EH (cell line): ENCODE results near the gene RCOR3.

Experiments
- DNase-seq: peaks from one replicate; pipeline ENCODE4 v3.0.0-alpha.2; 2015; ENCODE audit warnings: low read depth

The RCOR3 gene

DNA sequence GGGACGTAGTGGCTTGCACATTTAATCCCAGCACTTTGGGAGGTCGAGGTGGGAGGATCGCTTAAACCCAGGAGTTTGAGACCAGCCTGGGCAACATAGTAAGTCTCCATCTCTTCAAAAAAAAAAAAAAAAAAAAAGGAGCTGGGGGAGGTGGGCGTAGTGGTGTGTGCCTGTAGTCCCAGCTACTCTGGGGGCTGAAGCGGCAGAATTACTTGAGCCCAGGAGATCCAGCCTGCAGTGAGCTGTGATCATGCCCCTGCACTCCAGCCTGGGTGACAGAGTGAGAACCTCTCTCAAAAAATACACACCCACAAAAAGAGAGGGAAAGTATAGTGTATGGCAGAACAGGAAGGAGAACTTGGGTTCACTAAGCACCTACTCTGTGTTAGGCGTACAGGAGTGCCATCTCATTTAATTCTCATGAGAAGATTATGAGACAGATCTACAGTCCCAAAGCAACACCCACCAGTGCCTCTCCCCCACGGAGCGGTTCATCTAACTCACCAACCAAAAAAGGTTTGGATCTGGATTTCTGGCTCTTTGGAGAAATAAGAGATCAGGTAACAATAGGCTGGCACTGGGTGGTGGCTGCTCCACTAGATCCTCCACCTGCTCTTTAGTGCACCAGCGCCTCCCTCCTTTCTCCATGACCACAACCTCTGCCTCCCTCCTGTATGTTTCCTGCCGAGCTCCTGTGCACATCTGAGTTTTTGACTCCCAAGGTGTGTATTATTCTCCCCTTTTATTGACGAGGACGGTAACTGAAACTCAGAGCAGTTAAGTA is 66.0 kb downstream of the RCOR3 start:
- no peak for DNase-seq

DNA sequence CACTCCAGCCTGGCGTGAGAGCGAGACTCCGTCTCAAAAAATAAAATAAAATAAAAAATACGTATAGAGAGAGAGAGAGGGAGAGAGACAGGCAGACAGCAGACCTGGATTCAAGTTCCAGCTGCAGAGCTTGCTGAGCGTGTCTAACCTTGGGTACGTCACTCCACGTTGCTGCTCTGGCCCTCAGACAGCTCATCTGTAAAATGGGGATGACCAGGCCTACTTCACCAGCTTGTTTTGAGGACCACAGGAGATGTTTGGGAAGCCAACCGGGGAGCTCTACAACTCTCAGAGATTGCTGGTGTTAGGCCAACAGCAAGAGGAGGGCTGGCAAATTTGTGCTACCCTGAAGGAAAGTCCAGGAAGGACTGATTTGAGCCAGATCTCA is 67.0 kb downstream of the RCOR3 start:
- DNase-seq, result no peak

DNA sequence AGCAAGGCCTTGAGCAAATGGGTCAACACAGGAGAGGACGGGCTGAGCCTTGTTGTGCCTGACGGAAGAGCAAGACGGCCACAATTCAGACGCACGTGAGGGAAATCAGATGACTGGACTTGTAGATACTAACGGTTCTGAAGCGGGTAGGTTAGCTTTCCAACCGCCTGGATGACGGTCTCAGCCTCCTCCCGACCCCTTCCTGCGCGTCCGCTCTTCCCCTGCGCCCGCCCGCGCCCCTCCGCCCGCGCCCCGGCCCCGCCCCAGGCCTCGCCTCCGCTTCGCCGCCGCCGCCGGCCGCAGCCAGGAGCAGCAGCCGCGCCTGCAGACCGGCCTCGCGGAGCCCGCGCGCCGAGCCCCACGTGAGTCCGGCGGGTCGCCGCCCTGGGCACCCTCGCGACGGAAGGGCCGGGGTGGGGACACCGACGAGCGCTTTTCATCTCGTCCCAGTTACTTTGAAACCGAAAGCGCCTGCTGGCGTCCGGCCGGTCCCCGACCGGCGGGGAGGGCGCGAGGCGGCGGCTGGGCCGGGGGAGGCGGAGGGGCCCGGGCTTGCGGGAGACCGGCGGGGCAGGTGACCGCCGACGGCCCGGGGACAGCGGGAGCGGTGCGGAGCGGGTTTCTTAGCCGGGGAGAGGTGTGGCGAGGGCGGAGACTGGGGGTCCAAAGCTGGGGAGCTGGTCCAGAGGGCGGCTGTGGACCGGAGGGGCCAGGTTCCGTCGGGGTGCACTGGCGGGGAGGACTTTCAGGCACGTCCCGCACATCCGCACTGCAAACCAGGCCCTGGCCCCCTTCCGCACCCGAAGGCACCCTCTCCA is 67.6 kb downstream of the RCOR3 start, which contains the start of gene TRAF5:
Gene TRAF5 (plus strand): TSS at position 306 of the 818 bp plus-strand sequence. CDS start 26,407 bp downstream, outside the sequence.
- DNase-seq, result peak; percentile 64

DNA sequence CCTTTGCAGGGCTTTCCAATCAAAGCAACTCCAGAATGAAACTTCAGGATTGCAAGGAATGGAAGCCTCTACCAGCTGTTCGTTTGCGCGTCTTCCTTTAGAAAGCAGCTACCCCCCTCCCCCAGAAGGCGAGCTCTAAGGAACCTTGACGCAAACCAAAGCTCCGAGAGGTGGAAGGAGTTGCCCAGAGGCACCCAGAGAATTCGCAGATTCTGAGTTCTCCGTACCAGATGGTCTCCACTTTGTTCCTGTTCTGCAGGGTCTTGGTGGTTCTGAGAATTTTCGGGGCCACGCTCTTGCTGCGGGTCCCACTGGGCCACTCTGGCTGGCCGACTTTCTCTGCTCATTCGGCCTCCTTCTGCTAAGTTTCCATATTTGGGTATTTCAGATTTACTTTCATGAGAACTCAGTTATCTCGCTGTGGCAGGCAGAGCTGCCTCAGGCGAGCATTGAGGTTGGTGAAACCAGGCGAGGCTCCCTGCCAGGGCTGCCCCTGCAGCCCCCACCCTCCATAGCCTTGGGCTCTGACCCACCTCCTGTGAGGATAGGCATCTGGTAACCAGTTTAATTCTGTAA is 68.3 kb downstream of the RCOR3 start:
- DNase-seq, result peak; percentile 79

DNA sequence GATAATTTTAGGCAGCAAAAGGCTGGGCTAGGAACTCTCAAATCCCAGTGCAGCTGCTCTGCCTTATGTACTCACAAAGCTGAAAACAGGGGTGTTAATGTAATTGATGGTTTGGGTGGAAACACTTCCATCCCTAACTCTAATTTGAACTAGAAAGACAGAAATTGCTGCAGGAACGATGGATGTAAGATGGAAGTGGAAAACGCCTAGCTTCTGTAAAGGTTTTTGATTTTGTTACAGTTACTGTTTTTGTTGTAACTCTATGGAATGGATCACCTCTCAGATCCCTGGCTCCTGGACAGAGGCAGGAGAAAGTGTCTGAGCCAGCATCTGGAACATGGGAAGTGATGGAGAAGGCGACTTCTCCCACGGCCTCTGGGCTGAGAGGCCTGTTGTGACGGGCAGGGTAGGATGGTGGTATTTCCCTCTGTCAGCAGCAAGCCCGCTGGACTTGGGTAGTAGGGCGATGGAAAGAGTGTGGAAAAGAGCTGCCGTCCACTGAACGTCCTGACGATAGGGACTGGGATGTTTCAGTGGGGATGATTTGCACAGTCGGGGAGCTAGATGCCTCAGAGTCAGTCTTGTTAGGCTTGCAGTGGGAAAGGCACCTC is 69.0 kb downstream of the RCOR3 start:
- DNase-seq, result no peak

DNA sequence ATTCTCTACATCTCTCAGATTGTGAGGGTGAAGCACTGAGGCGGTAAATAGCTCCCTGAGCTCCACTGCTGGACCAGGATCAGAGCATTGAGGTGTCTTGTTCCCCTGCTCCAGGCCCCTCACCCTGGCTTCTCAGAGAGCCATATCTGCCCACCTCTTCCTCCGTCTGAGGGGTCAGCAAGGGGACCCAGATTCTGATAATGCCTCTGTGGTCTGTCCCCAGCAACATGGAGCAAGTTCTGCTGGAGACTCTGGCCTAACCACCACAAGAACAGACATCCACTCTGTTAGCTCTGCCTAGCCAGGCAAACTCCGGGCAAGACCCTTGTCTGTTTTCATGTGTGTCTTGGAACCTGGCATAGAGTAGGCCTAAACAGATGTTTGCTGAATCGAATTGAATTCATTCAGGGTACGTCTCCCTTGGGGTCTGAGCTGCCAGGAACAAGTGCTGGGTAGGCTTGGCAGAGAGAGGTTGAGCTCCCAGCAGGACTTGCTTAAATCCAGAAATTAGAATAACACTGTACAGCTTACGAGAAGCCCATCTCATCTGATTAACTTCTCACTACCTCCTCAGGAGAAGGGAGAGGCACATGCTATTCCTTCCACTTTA is 69.8 kb downstream of the RCOR3 start:
- no peak for DNase-seq

DNA sequence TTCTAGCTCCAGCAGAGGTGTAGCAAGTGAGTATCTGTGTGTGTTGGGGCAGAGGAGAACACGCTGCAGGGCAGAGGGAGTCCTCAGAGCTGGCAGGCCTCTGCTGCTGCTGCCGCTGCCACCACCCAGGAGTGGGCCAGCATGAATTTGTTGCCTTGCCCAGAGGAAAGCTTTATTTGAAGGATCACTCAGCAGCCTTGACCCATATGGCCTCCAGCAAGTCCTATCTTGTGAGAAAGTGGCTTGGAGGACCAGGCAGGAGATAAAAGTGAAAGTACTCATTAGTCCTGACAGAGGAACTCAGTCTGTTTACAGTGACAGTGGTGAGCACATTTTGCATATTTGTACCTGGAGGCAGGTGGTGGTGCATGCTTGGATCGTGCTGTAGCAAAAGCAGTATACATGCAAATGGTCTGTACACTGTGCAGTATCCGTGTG is 70.6 kb downstream of the RCOR3 start:
- no peak for DNase-seq

DNA sequence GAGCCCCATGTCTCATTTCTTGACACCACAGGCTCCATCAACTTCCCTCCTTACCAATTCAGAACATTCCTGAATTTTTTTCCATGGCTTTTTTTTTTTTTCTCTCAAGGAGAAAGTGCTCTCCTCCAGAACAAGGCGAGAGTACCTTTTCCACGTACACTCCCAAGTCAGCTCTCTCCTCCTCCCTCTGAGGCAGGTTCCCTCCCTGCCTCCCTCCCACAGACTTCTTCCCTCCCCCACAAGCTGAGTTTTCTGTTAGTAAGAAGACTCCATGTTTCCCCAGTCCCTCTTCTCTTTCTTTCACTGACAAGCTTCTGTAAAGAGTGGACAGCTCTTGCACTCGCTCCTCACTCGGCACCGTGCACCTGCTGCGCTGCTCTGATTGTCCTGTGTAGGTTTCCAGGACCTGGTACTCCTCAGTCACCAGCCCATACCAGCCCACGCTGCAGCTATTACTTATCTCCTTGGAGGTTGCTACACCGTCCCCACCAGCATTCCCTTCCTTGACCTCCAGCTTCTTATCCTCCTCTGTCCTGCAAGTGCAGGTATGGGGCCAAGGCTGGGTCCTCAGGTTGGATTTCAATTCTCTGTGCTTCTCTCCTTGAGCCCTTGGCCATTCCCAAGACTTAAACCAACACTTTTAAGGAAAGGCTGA is 71.2 kb downstream of the RCOR3 start:
- DNase-seq, result no peak

DNA sequence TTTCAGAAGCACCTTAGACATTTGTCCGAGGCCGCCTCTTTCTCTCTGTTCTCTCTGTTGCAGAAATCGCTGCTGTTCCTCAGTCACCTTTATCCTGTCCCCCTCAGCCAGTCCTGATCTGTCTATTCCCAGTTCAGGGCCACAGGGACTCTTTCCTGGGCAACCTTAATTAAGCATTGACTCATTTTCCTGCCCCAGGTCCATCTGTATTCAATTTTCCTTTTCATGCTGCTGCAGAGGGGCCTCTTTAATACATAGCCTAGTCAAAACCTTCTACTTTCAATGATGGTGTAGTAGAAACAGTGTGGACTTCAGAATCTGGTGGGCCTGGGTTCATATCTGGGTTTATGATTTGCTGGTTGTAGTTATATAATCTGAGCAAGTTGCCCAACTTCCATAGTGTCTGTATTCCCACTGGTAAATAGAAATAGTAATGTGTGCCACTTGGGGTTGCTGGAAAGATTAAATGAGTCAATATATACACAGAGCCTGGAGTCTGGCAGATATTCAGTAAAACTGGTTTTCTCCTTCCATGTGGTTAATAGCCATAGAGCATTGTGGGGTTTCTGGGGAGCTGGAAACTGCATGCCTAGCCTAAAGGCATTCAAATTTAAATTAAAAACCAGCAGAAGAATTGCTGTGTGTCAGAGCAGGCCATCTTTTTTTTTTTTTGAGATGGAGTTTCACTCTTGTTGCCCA is 72.0 kb downstream of the RCOR3 start:
- DNase-seq, result peak; percentile 76

DNA sequence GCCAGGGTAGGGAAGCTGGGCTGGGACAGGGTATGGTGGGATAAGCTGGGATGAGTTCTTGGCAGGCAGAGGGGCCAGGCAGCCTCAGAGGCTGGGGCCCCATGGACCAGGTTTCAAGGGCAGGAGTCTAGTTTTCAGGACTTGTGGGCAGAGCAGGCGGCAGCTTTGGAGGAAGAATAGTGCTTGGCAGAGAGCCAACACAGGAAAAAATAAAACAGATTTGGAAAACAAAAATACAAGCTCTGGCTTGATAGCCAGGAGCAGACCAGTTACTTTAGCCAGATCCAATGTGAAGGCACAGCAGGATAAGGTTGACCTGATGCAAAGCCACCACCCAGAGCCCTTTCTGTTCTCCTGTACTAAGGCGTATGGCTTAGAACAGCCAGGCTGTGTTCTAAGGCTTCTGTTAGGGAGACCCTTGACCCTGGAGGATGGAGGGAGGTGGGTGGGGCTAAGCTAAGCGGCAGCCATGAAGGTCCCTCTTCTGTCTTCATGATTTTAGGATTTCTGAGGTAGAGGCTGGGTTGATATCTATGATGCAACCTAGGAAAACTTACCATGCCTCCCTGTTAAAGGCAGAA is 73.0 kb downstream of the RCOR3 start:
- no peak for DNase-seq

DNA sequence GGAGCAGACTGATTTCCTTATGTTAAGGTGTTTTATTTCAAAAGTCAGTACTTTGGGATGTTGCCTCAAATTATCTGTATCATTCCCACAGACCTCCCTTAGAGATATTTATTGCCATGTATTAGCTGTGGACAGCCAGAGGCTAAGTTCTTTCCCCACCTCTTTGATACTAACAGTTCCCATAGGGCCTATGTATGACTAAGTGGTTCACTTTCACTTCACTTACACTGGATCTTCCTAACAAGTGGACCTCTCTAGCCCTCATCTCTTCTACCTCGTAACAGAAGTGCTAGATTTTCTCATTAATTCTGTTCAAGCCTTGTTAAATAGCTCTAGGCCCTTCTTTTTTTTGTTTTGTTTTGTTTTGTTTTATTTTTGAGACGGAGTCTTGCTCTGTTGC is 73.7 kb downstream of the RCOR3 start:
- peak; percentile 43 for DNase-seq

DNA sequence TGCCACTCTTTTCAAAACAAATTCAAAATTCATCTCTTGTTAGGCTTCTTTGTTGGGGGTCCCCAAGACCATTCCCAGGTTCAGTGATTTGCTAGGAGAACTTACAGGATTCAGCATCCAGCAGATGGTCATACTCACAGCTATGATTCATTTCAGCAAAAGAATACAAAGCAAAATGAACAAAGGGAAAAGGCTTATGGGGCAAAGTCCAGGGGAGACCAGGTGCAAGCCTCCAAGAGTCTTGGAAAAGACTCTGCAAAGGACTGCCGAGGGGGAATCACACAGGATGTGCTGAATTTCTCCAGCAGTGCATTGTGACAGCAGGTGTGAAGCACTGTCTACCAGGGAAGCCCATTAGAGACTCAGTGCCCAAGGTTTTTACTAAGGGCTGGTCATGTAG is 74.7 kb downstream of the RCOR3 start:
- no peak for DNase-seq

DNA sequence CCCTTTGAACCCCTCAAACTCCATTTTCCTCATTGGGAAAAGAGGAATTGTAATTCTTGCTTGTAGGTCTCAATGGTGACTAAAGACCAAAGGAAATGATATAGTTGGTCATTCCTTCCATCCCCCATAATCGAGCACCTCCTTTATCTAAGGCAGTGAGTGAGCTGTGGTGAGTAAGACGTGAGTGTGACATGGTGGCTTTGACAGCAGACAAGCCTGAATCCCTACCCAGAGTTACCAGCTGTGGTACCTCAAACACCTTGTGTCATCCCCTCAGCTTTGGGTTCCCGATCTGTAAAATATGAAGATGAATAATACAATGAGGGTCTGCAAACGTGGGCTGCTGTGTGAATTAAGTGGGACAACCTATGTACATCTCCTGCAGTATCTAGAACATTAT is 75.8 kb downstream of the RCOR3 start:
- no peak for DNase-seq

DNA sequence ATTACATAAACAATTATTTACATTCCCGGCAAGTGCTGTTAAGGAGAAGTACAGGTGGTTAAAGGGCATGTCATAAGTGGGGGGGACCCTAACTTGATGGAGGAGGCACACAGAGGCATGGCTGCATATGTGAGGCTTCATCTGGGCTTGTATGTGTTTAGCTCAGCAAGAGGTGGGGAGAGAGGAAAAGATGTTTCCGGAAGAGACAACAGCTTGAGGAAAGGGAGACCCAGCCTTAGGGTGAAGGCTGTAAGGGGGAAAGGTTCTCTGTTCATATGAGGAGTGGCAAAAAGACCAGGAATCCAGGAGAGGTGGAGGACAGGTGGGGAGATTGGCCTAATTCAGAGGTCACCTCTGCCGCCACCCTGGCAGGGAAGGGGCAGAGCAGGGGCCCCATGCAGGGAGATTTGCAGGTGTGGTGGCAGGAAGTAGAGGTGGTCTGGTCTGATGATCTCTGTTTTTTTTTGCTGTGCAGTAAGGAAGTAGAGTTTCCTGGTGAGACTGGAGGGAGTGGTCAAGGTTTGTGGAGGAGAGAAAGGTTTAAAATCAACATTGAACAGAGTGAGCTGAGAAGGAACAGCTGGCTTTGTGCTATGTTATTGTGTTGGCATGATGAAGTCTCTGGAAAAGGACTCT is 76.5 kb downstream of the RCOR3 start:
- DNase-seq, result no peak

DNA sequence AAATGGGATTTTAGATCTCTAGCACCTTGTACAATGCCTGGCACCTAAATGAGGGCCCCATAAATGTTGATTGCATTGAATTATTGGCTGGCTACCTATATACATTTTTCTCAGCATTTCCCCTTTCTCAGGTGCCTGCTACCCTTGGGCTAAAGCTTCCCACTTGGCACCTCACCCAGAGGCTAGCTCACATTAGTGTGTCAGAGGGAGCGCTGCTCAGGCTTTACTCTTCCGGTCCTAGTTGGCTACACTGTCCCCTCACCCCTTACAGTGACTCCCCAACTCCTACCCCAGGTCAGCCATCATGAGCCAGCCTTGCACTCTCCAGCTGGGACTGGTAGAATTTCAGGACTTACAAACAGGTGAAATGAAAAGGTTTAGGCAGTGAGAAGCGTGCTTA is 77.0 kb downstream of the RCOR3 start:
- DNase-seq, result no peak

DNA sequence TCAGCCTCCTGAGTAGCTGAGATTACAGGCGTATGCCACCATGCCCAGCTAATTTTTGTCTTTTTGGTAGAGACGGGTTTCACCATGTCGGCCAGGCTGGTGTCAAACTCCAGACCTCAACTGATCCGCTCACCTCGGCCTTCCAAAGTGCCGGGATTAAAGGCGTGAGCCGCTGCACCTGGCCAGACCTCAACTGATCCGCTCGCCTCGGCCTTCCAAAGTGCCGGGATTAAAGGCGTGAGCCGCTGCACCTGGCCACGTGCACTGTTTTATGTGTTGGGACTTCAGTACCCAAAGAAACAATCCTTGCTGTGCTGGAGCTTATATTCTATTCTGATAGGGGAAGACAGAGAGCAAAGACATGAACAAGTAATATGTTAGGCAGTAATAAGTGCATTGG is 77.6 kb downstream of the RCOR3 start:
- DNase-seq, result no peak

DNA sequence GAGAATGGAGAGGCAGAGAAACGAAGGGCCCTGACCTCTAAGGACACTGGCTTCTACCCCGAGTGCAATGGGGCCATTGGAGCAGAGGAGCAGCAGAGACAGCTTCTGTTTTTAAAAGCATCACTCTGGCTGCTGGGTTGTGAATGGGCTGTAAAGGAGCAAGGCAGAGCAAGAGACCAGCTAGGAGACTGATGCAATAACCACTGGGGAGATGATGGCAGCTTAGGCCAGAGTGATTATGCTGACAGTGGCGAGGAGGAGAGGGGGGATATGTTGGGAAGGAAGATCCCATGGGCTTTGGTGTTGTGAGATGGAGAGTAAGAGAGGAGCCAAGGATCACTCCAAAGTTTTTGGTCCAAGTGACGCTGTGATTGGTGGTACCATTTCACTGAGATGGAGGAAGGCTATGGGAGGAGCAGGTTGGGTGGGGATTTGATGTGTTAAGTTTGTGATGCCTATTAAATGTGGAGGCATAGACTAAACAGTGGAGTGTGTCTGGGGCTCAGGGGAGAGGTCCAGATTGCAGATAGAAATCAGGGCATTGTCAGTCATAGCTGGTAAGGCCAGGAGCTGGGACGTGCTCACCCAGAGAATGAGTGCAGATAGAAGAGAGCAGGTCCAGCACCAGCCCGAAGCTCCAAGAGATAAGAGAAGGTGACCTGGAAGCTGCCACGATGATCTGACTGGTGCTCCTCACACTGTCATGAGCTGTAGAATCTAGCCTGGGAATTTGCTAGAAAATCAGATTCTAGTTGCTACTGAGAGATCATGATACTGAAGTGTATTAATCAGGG is 78.5 kb downstream of the RCOR3 start:
- no peak for DNase-seq

DNA sequence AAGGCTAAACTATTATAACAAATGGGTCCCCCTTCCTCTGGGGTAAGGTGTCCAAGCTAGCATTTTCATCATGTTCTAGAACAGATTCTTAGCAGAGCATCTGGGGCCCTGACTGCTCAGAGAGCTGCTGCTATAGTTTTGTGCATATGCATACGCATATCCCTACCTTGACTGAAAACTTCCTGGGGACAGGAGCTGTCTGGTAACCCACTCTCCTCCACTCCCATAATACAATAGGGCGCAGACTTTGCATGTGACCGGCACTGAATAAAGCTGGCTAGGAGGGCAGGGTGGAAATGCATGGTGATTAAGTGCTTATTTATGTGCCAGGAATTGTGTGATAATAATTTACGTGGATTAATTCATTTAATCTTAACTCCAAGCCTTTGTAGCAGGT is 79.1 kb downstream of the RCOR3 start:
- DNase-seq, result no peak

DNA sequence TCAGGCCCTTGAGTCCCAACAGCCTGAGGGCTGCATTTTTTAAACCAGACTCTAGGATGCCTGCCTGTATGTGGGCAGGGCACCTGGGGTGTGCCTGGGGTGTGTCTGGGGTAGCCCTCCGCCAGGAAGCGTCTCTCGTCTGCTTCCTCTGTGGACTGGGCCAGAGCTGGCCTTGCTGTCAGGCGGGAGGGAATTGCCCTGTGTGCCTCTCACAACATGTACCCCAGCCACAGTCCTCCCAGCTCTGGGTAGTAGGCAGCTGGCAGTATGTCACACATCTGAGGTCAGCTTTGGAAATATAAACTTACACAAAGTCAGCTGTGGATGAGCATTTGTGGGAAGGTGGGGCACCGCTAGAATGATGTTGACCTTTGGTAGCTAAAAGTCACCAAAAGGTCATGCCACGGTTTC is 80.5 kb downstream of the RCOR3 start:
- DNase-seq, result no peak
